ENCODE measurements around the gene MT1F.

MT1F gene

GRCh38 chr16:56700195-56700594, 42.4 kb downstream of the MT1F start:
- DNase-seq (ENCODE audit: low read depth), result no peak

- DNase-seq (ENCODE audit: low read depth), result no peak
Measured at GRCh38 chr16:56700631-56701030, 42.9 kb downstream of the MT1F start.

- no peak for DNase-seq (ENCODE audit: low read depth)
Measured at GRCh38 chr16:56701534-56701933, 43.8 kb downstream of the MT1F start.

GRCh38 chr16:56702836-56703235, 45.1 kb downstream of the MT1F start:
- DNase-seq (ENCODE audit: low read depth), result no peak
